DMS114 treated with DMSO at 0.1 percent for 48 hours (cell line): ENCODE results near the gene TRPC4.

Experiments used
- DNase-seq: peaks from one replicate; lab custom pipeline; 2025; ENCODE audit not compliant: unreplicated experiment; lab: John Stamatoyannopoulos, UW

TRPC4 gene

DNA sequence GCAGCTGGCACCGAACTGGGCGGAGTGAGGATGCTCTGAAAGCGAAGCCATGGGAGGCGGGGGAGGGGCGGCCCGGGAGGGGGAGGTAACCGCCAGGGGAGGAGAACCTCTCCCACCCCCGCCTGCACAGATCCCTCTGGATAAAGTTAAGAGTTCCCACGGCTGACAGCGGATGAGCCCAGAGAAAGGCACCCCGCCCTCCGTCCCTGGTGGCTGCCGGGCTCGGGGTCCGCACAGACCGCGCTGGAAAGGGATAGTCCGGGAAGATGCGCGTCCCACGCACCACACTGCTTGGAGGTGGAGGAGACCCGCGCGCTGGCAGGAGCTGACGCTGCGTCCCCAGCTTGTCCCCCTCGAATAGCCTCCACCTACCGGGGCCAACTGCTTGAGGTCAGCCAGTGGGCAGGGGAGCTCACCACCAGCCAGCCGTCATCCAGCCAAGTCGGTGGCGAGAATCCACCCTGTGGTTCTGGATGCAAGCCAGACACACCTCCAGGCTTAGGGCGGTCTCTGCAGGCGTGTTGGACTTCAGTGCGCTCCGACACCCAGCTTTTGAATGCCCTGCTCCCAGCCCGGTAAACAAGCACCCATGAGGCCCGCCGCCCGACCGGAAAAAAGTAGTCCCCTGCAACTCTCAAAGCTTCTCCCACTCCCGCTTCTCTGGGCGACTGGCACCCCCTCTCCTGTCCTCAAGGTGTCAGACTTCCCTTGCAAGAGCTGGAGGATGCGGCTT, at the start of gene TRPC4:
TSS of gene TRPC4 (minus strand) at position 17 of the 733 bp plus-strand sequence. CDS start 86,439 bp downstream, outside the sequence.
- DNase-seq = no peak

DNA sequence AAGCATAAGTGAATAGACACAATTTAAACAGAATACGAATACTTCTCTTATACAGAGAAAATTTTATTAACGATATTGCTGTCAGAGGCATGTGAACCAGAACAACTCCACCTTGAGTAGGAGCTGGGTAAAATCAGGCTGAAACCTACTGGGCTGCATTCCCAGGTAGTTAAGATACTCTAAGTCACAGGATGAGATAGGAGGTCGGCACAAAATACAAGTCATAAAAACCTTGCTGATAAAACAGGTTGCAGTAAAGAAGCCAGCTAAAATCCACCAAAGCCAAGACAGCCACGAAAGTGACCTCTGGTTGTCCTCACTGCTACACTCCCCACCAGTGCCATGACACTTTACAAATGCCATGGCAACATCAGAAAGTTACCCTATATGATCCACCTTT, 49.2 kb upstream of the TRPC4 start:
- DNase-seq = no peak

DNA sequence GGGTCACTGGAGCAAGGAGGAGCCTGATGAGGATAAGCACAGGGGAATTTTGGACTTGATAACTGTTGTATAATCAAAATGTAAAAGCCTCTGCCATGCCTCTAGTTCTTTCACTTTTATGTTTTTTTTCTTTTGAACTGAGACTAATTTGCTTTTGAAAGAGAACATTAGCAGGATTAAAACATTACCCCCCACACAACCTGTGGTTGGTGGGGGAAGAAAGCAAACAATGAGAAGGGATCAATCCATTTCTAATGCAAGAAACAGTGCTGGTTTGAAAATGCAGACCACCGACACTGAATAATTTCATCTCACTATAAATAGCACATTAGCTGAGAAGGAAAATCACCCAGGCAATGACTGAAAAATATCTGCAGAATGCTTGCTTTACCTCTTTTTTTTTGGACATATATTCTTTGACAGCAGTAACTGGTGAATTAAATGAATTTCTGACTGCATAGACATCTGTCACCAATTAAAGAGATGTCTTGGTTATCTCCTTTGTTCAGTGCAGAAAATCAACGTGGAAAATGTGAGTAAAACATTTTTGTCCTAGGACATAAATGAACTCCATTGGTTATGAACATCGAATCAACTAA, 48.6 kb upstream of the TRPC4 start:
- DNase-seq = no peak

DNA sequence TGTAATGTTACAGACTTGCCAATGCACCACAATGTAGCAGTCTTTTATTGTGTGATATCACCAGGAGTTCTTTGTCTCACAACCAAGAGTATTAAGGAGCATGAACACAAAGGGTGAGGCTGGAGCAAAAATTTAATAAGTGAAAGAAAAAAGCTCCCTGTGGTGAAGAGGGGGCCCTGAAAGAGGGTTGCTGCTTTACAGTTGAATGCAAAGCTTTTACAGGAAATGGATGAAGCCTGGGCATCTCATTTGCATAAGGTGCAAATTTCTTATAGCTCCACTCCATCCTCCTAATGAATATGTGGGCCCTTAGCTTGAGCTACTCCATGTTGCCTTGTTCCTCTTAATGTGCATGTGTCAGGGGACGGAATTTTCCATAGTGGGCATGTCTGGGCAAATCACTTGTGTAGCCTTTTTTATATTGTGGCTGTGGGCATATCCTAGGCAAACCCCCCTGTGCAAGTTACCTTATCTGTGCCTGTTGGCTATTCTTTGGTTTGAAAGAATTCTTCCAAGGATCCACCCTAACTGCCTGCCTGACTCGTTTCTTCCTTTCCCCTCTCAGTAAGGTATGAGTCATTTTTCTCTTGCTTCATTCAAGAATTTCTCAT, 45.3 kb upstream of the TRPC4 start:
- no peak for DNase-seq

DNA sequence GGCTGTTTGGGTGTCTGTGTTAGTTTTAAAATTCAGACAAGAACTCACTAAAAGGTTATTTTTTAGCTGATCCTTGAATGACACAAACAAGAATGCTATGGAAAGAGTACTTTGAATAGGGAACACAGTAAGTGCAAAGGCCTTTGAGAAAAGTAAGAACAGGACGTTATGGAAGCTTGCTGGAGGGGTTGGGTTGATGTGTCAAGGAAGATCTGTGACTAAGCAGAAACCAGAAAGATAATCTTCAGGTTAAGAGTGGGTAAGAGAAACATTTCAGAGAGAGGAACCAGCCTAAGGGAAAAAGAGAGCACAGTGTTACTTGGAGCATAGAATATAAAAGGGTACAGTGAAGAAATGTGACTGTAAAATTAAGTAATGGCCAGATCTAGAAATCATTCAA, 41.2 kb upstream of the TRPC4 start:
- no peak for DNase-seq

DNA sequence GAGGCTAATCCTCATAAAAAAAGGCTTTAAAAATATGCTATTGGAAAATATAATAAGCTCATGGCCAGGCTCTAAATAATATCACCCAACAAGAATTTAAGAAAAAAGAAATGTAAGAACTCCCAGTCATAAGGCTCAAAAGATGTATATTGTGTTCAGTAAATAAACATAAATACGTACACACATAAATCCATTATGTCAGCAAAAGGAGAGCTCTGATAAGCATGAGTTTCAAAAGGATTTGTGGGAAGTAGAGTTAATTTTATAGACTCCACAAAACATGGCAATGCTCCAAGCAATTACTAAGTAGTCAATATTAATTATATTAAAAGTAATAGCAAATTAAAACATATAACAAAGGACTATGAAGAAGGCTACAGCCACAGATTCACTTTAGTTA, 37.3 kb upstream of the TRPC4 start:
- no peak for DNase-seq

DNA sequence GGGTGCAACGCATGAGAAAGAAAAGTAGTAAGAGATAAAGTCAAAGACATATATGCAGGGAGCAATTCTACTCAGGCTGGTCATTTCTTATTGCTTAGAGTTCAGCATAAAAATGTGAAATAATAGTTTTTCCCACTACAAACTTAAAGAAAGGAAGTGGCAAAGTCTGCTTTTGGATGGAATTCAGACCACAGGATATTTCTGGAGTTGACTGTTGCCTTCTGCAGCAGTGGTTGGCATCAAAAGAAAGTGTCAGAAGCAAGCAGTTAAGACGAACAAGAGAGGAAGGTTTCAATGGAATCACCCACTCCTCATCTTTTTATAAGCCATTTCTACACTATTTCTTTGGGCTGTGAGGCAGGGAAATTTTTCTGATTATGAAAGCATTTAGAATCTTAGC, 36.2 kb upstream of the TRPC4 start:
- DNase-seq = no peak

DNA sequence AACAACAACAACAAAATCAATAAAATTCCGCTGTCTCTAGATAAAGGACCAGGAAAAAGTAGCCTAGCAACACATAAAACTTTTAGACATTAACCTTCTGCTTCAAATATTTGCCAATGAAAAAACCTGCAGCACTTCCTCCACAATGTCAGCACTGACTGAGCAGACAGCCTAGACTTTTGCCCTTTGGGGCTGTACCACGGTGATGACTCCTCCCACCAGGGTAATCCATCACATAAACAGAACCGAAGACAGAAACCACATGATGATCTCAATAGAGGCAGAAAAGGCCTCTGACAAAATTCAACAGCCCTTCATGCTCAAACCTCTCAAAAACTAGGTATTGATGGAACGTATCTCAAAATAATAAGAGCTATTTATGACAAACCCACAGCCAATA, 30.2 kb upstream of the TRPC4 start:
- no peak for DNase-seq

DNA sequence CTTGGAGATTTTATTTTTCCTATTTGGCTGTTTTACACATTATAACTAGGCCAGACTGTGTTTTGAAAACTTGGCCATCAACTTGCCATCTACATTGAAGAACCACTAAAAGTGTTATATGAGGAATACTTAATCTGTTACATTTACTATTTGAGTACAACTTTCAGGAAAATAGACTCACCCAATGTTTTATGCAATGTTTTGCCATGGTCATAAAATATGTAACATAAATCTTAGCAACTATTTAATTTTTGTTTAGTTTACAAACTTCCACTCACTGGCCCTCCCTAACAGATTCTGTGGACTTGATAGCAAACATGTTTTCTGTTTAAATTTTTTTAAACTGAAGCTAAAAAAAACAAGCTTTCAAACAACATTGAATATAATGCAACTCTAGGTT, 23.7 kb upstream of the TRPC4 start:
- DNase-seq = no peak

DNA sequence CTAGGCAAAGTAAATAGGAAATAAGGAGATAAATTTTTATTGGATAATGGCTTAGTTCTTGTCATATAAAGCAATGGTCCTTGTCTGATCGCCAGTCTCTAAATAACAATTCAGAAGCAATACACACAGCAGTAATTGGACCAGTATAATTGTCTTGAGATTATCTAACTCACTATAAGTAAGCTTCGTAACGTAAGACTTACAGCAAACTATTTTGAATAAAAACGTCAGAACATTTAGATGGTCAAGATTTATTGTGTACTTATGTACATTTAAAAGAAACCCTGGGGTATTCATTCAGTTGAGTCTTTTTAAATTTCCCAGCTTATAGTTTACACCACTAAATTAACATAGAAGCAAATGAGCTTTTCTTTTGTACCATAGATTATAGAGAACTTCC, 20.2 kb upstream of the TRPC4 start:
- no peak for DNase-seq

DNA sequence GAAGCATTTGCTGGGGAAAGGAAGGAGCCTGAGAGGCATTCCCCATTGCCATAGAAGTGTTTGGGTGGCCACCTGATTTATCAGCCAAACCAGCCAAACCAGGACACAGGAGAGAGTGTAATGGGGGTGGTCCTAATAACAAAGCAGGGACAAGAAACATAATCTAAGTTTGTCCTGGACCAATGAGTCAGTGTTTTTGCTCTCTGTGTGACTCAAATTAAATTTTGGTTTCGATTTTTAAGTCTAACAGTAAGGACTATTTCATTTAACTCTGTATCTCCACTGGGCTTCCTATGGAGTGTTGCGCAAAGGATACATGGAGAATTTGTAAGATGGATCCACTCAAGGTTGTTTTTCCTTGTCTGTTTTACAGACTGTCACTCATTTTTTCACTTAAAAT, 19.5 kb upstream of the TRPC4 start:
- DNase-seq = no peak

DNA sequence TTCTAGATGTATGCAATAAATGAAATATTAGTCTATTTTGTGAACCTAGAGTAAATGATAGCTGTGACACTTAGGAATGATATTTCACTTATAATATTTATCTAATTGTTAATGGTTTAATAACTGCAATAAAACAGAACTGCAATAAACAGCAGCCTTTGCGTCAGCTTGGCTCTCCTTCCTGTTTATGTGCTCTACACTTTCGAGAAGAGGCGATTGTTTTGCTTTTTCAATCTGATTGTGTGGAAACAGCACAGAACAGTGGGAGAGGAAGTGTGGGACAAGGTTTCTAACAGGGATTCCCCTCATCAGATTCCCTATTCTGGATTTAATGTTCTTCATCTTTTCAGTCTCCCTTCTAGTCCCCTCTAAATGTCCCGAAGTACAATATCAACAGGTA, 17.3 kb upstream of the TRPC4 start:
- no peak for DNase-seq

DNA sequence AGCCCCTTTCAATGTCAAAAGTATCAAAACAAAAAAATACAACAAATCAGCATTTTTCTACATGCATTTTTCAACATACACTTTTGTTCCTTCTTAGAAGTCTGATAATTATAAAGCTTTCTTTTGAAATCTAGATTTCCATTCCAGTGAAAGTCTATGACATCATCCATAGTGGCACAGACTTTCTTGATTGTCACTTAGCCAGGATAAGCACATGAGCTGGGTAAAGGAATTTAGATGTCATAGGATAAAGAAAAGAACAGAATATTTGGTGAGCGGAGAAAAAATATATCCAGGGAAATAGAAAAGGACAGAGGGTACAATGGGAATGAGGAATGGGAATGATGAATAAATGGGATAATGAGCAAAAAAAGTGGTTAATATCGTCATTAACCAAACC, 15.1 kb upstream of the TRPC4 start:
- no peak for DNase-seq

DNA sequence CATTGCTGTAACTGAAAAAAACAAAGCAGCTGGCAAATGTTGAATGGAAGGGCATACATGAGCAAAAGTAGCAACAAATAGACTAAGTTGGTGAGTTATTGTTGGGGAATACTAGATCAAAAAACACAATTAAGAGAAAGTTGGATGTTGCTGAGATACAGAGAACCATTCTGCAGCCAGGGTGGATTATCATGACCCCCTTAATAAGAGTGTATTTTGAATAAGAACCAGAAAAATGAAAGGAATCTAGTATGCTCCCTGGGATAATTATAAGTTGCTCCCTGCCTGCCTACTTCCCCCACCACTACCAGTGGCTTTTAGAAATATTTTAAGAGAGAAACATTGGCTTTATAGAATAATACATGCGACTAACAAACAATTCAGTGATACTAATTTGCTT, 14.5 kb upstream of the TRPC4 start:
- no peak for DNase-seq

DNA sequence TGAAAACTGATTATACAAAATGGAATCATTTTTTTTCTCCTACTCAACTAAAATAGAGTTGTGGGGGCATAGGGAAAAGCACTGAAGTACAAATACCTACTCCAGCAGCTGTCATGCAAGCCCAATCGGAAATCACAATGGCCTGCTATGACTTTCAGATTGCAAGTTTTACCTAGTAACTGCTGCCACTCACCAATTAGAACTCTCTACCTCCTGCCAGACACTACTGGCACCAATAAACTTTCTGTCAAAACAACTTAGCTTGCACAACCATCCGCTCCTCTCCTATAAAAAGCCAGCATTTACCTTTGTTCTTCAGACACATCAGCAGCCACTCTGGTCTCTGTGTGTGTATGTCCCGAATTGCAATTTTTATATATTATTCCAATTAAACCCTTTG, 9.3 kb upstream of the TRPC4 start:
- no peak for DNase-seq

DNA sequence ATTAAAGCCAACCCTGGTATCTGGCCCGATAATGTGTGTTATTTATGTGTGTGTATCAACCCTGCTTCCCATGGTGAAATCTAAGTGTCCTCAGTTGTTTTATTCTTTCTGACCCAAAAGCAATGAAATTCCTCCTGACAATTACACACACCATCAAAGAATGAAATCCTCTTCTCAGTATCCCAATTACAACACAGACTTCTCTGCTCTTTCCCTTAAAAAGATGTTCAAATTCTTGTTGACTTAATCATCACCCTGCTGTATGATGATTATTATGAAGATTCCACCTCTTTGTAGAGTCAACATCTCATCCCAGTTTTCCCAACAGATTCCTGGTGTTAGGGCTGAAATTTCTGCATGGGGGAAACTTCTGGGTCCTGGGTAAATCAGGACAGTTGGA, 8.9 kb upstream of the TRPC4 start:
- DNase-seq = no peak

DNA sequence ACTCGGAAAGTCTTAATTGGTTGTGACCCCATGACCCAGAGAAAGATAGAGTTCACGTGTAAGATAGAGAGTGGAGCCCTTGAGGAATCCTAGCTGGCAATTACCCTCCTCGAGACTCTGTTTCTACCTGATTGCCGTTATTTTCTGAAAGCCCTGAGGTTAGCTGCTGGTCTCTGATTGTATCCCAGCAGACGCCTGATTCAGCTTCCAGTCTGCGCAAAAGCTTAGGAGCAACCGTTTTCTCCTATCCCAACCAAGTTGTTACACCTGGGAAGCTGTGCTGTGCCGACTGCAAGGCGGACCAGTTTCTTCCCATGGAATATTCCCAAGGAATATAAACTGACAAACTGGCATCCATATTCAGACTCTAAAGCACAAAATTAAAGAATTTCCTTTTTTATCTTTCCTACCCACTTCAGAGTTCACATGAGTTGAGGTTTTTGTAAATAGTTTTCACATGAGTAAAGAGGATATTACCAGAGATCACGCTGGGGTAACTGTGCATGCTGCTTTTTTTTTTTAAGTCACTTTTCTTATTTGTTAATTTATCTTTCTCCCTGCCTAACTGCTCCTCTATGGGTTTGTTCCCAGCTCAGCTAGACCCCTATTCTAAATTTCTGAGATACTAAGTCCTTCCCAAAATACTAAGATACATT, 1.5 kb upstream of the TRPC4 start:
- DNase-seq = no peak

DNA sequence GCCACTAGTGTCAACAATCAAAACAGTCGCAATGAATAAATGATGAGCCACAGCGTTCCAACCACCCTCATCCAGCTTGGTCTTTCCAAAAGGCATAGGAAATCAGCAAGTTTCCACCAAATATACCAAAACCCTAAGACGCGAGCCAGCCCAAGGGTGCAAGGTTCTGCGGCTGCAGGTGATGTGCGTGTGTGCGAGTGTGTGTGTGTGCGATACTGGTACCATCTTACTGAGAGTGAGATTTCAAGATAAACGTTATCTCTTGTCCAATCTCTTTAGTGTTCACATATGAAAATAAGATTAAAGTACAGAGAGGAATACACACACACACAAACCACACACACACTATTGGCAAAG, 895 bp upstream of the TRPC4 start:
- no peak for DNase-seq

DNA sequence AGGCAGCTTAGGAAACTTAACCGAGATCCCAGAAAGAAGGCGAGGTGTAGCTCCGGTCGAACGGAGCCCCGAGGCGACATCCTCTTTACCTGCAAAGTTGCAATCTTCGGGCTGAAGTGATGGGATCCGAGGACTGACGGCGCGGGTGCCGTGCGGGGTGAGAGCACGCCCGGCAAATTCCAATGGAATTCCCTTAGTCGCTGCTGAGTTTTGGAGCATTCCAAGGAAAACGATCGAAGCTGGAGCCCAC, 141 bp downstream of the TRPC4 start:
- no peak for DNase-seq

DNA sequence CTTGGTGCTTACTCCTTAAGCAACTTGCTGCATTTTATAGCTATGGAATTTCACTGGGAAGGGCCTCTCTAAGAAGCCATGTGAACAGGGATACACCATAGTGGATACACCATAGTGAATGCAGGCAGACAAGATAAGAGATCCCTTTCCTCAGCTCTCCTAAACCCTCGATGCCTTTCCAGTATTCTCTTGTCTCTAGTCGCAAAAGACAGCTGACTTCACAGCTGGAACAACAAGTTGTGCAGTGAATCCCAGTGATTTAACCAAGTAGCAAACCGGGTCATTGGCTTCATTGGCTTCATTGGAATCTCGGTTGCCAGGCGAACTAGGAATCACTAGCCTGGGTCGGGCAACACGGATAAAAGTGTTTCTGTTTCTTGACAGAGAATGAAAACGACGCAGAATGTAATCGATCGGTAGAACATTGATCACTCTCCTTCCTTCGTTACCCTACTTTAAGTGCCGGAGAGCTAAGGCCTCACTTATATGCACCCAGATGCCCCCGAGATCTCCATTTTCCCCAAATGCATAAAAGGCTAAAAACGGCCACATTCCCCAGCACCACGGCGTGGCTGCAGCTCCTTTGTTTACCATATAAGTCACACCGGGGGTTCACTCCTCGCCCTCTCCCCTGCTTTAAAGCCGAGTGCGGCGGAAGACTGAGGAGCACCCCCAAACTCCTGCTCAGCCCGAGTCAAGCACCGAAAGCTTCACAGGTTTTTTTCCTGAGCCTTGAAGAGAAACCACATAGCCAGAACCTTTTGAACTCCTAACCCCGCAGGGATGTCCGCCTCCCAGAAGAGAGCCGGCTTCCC, 674 bp downstream of the TRPC4 start:
- DNase-seq = no peak

DNA sequence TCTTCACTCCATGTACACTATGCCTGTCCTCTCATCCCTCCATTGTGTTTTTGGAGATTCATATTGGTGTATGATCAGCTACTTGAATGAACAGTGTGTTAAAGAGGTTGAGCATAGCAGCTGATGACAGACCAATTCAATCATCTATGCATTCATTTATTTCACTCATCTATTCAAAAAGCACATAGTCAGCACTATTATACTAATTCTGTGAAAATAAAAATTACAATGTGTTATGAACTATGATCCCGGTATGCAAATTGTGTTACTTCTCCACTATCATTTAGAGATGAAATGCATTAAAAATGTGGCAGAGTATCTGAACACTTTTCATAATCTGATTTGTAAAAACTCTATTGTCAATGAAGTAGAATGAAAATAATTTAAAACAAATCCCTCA, 5.9 kb downstream of the TRPC4 start:
- DNase-seq = no peak

DNA sequence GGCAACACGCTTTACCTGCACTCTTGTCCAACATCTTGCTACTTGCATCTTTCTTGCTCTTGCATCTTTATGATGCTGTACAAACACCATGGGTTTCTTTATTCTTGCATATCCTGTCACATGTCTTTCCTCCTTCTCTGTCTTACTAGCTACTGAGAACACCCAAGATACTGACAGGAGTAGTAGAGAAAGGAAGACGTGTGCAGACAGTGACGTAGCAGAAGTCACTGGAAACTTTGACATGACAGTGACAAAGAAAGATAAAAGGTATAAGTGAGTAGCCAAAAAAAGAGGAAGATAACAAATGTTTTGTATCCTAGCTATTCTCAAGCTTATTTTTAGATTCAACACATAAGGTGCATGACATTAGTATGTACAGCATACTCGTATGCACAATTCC, 34.2 kb downstream of the TRPC4 start:
- no peak for DNase-seq
